HL-60 (cell line): Measurements from ENCODE around the gene MAJIN.

Experiments
- DNase-seq, 2 experiments: peaks; one replicate each; pipeline ENCODE4 v3.0.0-alpha.2; 2010 to 2020; ENCODE audit warnings: low read depth in 1 of 2, low spot score in 1 of 2
- H3K27ac ChIP-seq: fragments of 250-450 bp; sonication (Bioruptor Pico); replicated peaks from 2 replicates; pipeline ENCODE4 v1.5.1; 2020; ENCODE audit warnings: mild to moderate bottlenecking, moderate library complexity
- H3K27me3 ChIP-seq: fragments of 250-450 bp; sonication (Bioruptor Pico); 2 replicates; pipeline ENCODE4 v1.5.1; 2021; ENCODE audit warnings: mild to moderate bottlenecking, moderate library complexity; ENCODE audit not compliant: insufficient read depth, poor library complexity, severe bottlenecking
- H3K4me3 ChIP-seq: replicated peaks from 2 replicates; pipeline ENCODE4 v1.5.1; 2011; ENCODE audit warnings: mild to moderate bottlenecking, control low read depth, low read length; ENCODE audit not compliant: insufficient read depth
- GABPA ChIP-seq: IDR thresholded peaks from 2 replicates; pipeline ENCODE4 v1.6.1; 2012; ENCODE audit warnings: low read depth
- POLR2AphosphoS5 ChIP-seq: IDR thresholded peaks from 2 replicates; pipeline ENCODE4 v1.6.1; 2012; ENCODE audit warnings: low read depth
- SPI1 ChIP-seq: IDR thresholded peaks from 2 replicates; pipeline ENCODE4 v1.6.1; 2012; ENCODE audit warnings: low read depth, mild to moderate bottlenecking, borderline replicate concordance
- TF ChIP-seq, protein P1 (sequence below): IDR thresholded peaks from 2 replicates; pipeline ENCODE4 v1.6.1; 2012; ENCODE audit warnings: low read depth; ENCODE audit not compliant: insufficient replicate concordance
- TF ChIP-seq, protein P2 (sequence below): IDR thresholded peaks from one replicate; pipeline ENCODE4 v1.5.1; 2011; ENCODE audit warnings: low read length, control low read depth, inconsistent platforms; ENCODE audit not compliant: insufficient read depth

Gene MAJIN

DNA sequence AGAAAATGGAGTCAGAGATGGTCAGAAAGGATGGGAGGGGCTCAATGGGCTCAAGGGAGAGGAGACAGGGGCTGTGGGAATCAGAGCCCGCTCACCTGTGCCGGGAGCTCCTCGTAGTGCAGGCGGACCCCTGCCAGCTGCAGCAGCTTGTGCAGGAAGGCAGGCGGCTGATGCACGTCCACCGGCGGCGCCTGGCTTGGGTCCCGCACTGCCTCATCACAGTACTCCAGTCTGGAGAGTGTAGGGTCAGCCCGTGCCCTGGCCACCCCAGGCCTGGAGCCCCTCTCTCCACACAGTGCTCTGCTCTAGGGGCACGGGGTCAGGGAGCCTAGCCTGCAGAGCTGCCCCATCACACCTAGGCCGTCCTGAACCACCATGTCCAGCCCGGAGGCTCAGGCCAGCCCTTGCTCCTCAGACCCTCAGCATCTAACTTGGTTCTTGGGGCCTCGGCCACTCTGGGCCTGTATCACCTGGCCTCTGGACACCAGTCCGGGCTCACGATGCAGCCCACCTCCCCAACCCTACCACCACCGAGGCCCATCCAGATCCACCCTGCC lies 58.7 kb downstream of the MAJIN start:
- no peak for DNase-seq
- no peak overlapping the region for H3K4me3 ChIP-seq
- H3K27ac ChIP-seq = no peak overlapping the region
- TF ChIP-seq POLR2AphosphoS5 (no peak), SPI1 (no peak)
- TF ChIP-seq, protein P1, sequence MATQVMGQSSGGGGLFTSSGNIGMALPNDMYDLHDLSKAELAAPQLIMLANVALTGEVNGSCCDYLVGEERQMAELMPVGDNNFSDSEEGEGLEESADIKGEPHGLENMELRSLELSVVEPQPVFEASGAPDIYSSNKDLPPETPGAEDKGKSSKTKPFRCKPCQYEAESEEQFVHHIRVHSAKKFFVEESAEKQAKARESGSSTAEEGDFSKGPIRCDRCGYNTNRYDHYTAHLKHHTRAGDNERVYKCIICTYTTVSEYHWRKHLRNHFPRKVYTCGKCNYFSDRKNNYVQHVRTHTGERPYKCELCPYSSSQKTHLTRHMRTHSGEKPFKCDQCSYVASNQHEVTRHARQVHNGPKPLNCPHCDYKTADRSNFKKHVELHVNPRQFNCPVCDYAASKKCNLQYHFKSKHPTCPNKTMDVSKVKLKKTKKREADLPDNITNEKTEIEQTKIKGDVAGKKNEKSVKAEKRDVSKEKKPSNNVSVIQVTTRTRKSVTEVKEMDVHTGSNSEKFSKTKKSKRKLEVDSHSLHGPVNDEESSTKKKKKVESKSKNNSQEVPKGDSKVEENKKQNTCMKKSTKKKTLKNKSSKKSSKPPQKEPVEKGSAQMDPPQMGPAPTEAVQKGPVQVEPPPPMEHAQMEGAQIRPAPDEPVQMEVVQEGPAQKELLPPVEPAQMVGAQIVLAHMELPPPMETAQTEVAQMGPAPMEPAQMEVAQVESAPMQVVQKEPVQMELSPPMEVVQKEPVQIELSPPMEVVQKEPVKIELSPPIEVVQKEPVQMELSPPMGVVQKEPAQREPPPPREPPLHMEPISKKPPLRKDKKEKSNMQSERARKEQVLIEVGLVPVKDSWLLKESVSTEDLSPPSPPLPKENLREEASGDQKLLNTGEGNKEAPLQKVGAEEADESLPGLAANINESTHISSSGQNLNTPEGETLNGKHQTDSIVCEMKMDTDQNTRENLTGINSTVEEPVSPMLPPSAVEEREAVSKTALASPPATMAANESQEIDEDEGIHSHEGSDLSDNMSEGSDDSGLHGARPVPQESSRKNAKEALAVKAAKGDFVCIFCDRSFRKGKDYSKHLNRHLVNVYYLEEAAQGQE = no peak
- H3K27me3 ChIP-seq = no peaks in the 10 kb centered on the region

DNA sequence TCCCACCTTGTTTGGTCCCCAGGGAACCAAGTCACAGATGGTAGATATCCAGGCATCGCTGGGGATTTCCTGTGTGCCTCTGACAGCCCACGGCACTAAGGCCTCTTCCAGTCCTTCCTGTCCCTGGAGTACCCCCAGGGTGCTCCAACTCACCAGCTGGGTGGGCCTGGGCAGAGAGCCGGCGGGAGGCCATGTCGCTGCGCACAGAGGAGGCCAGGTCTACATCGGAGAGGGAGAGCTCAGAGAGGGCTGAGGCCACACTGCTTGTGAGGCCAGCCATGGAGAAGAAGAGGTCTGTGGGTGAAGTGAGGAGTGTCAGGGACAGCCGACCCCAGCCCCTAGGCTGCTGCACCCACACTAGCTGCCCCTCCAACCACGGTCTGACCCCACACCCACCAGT lies 60.2 kb downstream of the MAJIN start:
- DNase-seq = no peak
- Histone ChIP-seq H3K27ac (no peak overlapping the region), H3K4me3 (no peak overlapping the region), H3K27me3 (no peaks in the 10 kb centered on the region)
- no peak for TF ChIP-seq SPI1
- TF ChIP-seq, protein P1 = no peak
- TF ChIP-seq, protein P2, sequence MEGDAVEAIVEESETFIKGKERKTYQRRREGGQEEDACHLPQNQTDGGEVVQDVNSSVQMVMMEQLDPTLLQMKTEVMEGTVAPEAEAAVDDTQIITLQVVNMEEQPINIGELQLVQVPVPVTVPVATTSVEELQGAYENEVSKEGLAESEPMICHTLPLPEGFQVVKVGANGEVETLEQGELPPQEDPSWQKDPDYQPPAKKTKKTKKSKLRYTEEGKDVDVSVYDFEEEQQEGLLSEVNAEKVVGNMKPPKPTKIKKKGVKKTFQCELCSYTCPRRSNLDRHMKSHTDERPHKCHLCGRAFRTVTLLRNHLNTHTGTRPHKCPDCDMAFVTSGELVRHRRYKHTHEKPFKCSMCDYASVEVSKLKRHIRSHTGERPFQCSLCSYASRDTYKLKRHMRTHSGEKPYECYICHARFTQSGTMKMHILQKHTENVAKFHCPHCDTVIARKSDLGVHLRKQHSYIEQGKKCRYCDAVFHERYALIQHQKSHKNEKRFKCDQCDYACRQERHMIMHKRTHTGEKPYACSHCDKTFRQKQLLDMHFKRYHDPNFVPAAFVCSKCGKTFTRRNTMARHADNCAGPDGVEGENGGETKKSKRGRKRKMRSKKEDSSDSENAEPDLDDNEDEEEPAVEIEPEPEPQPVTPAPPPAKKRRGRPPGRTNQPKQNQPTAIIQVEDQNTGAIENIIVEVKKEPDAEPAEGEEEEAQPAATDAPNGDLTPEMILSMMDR = no peak
- TF ChIP-seq POLR2AphosphoS5 = no peak
- no peak for TF ChIP-seq GABPA

DNA sequence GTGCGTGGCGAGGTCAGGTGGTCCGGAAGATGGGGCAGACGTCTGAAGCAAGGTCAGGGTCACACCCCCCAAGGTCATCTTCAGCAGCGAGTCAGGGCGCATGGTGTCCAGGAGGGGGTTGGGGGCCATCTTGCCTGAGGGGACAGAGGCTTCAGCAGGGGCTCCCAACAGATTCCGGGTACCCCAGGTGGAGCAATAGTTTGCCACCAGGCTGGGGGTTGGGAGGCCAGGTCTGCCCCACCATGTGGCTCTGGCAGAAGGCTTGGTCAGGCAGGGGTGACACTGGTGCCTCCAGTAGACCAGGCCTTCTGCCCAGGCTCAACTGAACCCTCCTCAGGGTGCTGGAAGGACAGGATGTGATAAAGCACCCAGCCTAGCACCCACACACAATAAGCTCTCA lies 60.8 kb downstream of the MAJIN start:
- Histone ChIP-seq H3K4me3 (no peak overlapping the region), H3K27me3 (no peaks in the 10 kb centered on the region), H3K27ac (no peak overlapping the region)
- DNase-seq = no peak
- TF ChIP-seq, protein P1 = no peak
- no peak for TF ChIP-seq POLR2AphosphoS5
- no peak for TF ChIP-seq GABPA
- no peak for TF ChIP-seq SPI1

DNA sequence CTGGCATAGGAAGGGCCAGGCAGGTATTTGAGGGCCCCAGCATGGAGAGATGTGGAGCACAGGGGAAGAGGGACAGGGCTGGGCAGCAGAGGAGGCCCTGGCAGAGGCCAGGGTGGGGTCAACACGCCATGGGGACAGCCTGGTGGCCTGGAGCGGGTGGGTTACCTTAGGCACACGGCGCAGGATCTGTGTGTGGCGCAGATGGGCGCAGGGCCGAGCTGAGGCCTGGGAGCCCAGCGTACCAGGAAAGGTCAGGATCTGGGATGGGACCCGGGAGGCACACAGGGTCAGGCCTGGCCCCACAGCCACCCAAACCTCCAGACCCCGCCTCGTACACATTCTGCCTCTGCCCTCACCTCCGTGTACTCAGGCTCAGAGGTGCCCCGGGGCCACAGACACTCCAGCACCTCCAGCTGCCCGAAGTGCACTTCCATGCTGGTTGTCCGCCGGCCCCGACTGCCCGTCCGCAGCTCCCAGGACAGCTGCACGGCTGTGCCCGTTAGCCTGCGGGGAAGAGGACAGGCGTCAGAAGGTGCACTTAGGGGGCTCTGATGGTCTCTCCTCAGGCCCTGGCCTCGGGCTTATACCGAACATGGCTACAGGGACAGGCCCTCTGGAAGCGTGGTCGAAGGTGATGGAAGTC lies 61.3 kb downstream of the MAJIN start:
- no peak for DNase-seq
- H3K4me3 ChIP-seq = no peak overlapping the region
- TF ChIP-seq, protein P2 = no peak
- TF ChIP-seq, protein P1 = no peak
- no peak overlapping the region for H3K27ac ChIP-seq
- no peaks in the 10 kb centered on the region for H3K27me3 ChIP-seq
